Measurements from ENCODE around the gene CNOT6. TPM values are rescaled to one million over a fixed set of nuclear protein-coding genes. Genes with fewer than 3 reads are reported as not detected.

Gene CNOT6
- total and polyA plus RNA-seq, 8 donors, result 4.7 to 38.2 (median 12.5) TPM

DNA sequence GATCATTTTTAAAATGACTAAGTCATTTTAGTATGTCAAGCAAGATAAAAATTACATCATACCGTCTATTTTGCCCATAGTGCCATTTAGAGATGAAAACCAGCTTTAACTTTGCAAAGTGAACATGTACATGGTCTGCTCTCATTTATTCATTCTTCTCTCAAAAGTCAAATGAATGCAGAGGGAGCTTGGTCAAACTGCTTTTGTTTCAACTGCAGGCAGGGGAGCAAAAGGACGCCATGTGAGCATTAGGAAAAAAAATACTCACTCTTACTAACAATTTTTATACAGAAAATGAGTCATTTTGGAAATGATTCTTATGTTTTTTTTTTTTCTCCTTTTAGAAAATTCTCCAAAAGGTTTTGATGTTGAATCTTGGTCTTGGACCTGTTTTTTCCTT is 81.4 kb downstream of the CNOT6 start:
- DNase-seq, result no peak
- Histone ChIP-seq H3K36me3 (peaks cover 14 to 75% (median 73%) of the 10 kb centered on the region in 4 donors), H3K27me3 (no peaks in the 10 kb centered on the region), H3K4me1 (no peaks in the 10 kb centered on the region), H3K9me3 (no peaks in the 10 kb centered on the region), H3K4me3 (no peak overlapping the region), H3K27ac (no peak overlapping the region)
- TF ChIP-seq POLR2AphosphoS5 (IDR thresholded peaks at IDR 0.05) (no peak), EP300 (IDR thresholded peaks at IDR 0.05) (no peak), POLR2A (IDR thresholded peaks at IDR 0.05) (no peak)
- TF ChIP-seq, protein P1, sequence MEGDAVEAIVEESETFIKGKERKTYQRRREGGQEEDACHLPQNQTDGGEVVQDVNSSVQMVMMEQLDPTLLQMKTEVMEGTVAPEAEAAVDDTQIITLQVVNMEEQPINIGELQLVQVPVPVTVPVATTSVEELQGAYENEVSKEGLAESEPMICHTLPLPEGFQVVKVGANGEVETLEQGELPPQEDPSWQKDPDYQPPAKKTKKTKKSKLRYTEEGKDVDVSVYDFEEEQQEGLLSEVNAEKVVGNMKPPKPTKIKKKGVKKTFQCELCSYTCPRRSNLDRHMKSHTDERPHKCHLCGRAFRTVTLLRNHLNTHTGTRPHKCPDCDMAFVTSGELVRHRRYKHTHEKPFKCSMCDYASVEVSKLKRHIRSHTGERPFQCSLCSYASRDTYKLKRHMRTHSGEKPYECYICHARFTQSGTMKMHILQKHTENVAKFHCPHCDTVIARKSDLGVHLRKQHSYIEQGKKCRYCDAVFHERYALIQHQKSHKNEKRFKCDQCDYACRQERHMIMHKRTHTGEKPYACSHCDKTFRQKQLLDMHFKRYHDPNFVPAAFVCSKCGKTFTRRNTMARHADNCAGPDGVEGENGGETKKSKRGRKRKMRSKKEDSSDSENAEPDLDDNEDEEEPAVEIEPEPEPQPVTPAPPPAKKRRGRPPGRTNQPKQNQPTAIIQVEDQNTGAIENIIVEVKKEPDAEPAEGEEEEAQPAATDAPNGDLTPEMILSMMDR (IDR thresholded peaks at IDR 0.05), result no peak
- WGBS, 5 donors, result 82 to 87% (median 83%) methylated on average over 2 of the region's 2 CpGs
- intact Hi-C loops (cut with DNase I; ENCODE audit: low total_unique reads), result no loop called here

DNA sequence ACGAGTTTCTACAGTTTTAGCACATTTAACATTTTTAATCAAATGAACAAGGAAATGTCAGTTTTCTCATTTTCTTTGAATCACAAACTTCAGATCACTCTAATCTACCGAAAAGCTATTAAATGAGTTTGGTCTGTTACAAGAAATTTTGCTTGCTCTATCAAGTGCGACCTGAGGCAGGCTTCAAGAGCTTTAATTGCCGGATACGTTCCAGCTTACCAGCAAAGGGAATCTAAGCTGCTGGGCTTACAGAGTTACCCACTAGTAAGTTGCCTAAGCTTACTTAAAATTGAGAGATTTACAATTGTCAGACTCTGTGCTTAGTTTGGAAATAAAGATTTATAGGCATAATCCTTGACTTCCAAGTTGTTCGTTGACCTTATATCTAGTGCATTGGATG is 86.5 kb downstream of the CNOT6 start:
- TF ChIP-seq EP300 (IDR thresholded peaks at IDR 0.05) (no peak), POLR2A (IDR thresholded peaks at IDR 0.05) (no peak), POLR2AphosphoS5 (IDR thresholded peaks at IDR 0.05) (no peak)
- TF ChIP-seq, protein P1 (IDR thresholded peaks at IDR 0.05), result no peak
- H3K36me3 ChIP-seq, result peaks cover 3 to 28% (median 27%) of the 10 kb centered on the region in 4 donors
- DNase-seq, result no peak
- H3K27me3 ChIP-seq, result no peaks in the 10 kb centered on the region
- intact Hi-C loops (cut with DNase I; ENCODE audit: low total_unique reads), result no loop called here
- WGBS, 5 donors, result 83 to 91% (median 88%) methylated on average over 6 of the region's 6 CpGs
- no peak overlapping the region for H3K27ac ChIP-seq
- peaks cover 0 to 11% (median 8%) of the 10 kb centered on the region in 4 donors for H3K9me3 ChIP-seq
- no peaks in the 10 kb centered on the region for H3K4me1 ChIP-seq
- no peak overlapping the region for H3K4me3 ChIP-seq

DNA sequence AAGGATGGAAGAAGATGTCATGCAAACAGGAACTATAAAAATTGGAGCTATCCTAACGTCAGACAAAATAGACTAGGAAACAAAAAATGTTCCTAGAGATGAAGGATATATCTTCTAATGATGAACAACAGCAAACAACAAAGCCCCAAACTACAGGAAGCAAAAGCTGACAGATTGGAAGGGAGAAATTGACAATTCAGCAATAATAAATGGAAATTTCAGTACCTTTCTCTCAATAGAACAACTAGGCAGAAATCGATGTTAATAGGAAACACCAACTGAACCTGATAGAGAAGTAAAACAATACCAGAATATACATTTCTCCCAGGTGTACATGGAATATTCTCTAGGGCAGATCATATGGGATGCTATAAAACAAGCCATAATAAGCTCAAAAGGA is 89.6 kb downstream of the CNOT6 start:
- TF ChIP-seq EP300 (IDR thresholded peaks at IDR 0.05), result no peak
- 76 to 81% (median 78%) methylated on average over 2 of the region's 2 CpGs for WGBS, 5 donors
- H3K27me3 ChIP-seq, result peaks cover 0 to 11% (median 0%) of the 10 kb centered on the region in 3 donors
- DNase-seq, result no peak
- no peak overlapping the region for H3K4me3 ChIP-seq
- intact Hi-C loops (cut with DNase I; ENCODE audit: low total_unique reads), result no loop called here
- no peak overlapping the region for H3K27ac ChIP-seq
- peaks cover 0 to 3% (median under 1%) of the 10 kb centered on the region in 4 donors for H3K36me3 ChIP-seq
- peaks cover 0 to 11% (median 8%) of the 10 kb centered on the region in 4 donors for H3K9me3 ChIP-seq
- H3K4me1 ChIP-seq, result no peaks in the 10 kb centered on the region

DNA sequence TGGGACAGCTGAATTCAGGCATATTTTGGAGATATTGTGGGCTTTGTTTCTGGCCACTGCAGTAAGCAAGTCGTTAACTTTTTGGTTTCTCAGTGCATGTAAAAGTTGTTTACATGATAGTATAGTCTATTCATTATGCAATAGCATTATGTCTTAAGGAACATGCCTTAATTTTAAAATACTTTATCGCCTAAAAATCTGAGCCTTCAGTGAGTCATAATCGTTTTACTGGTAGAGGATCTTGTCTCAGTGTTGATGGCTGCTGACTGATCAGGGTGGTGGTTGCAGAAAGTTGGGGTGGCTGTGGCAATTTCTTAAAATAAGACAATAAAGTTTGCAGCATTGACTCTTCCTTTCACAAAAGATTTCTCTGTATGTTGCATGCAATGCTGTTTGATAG is 92.0 kb downstream of the CNOT6 start:
- Histone ChIP-seq H3K27ac (no peak overlapping the region), H3K4me3 (no peak overlapping the region), H3K27me3 (peaks cover 15 to 36% (median 20%) of the 10 kb centered on the region in 3 donors), H3K9me3 (peaks cover 0 to 11% (median 8%) of the 10 kb centered on the region in 4 donors), H3K4me1 (peaks cover 12 to 17% (median 15%) of the 10 kb centered on the region in 4 donors), H3K36me3 (no peaks in the 10 kb centered on the region)
- WGBS, 5 donors, result 74 to 85% (median 79%) methylated on average over 3 of the region's 3 CpGs
- no peak for DNase-seq
- intact Hi-C loops (cut with DNase I; ENCODE audit: low total_unique reads), result no loop called here
- TF ChIP-seq EP300 (IDR thresholded peaks at IDR 0.05) (no peak), POLR2AphosphoS5 (IDR thresholded peaks at IDR 0.05) (no peak)

DNA sequence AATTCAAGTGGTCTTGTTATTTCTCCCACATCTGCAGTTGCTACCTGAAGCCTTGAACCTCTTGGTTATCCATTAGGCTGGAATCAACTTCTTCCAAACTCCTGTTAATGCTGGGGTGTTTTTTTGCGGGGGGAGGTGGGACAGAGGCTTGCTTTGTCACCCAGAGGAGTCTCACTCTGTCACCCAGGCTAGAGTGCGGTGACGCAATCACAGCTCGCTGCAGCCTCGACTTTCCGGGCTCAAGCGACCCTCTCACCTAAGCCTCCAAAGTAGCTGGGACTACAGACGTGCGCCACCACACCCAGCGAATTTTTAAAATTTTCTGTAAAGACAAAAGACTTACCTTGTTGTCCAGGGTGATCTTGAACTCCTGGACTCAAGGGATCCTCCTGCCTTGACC is 92.7 kb downstream of the CNOT6 start:
- Histone ChIP-seq H3K4me1 (peaks cover 16 to 23% (median 21%) of the 10 kb centered on the region in 4 donors), H3K36me3 (no peaks in the 10 kb centered on the region), H3K27ac (no peak overlapping the region), H3K9me3 (peaks cover 0 to 11% (median 8%) of the 10 kb centered on the region in 4 donors), H3K27me3 (peaks cover 15 to 42% (median 26%) of the 10 kb centered on the region in 3 donors), H3K4me3 (no peak overlapping the region)
- TF ChIP-seq, protein P1 (IDR thresholded peaks at IDR 0.05), result no peak
- TF ChIP-seq EP300 (IDR thresholded peaks at IDR 0.05), result no peak
- no peak for TF ChIP-seq POLR2AphosphoS5 (IDR thresholded peaks at IDR 0.05)
- no peak for TF ChIP-seq POLR2A (IDR thresholded peaks at IDR 0.05)
- no peak for DNase-seq
- intact Hi-C loops (cut with DNase I; ENCODE audit: low total_unique reads), result no loop called here
- WGBS, 5 donors, result 83 to 94% (median 90%) methylated on average over 10 of the region's 10 CpGs

All from stomach (tissue), 9 donors.